Measurements from ENCODE around the gene RANBP1. TPM values are rescaled to one million over a fixed set of nuclear protein-coding genes. Genes with fewer than 3 reads are reported as not detected.

Gene RANBP1
- total and polyA plus RNA-seq, 7 donors, result 32.2 to 161 (median 52.1) TPM

DNA sequence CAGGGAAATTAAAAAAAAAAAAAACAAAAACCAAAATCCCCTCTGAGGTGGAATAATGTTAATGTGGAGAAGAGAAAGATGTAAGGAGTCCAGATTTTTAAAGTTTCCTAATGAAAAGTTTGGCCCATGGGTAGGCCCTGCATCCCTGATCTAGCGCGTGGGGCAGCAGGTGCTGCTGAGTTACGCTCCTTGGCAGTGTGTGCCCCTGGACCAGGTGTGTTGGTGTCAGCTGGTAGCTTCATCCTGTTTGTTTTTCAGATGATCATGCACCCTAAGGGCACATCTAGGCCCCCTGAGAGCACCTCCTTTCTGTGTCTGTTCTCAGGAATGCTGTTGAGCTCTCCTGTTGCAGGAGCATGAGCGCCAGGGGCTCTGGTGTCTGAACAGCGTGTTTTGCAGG is 29.1 kb upstream of the RANBP1 start:
- Histone ChIP-seq H3K9me3 (no peaks in the 10 kb centered on the region), H3K4me3 (no peak overlapping the region), H3K4me1 (peaks cover 39% of the 10 kb centered on the region), H3K27ac (no peak overlapping the region), H3K36me3 (ENCODE audit: insufficient read depth in 1 of 2, low read depth in 1 of 2) (peaks cover 27 to 64% of the 10 kb centered on the region in 2 donors), H3K27me3 (ENCODE audit: insufficient read depth in 3 of 3, low read length in 2 of 3) (no peaks in the 10 kb centered on the region)
- TF ChIP-seq, protein P1, sequence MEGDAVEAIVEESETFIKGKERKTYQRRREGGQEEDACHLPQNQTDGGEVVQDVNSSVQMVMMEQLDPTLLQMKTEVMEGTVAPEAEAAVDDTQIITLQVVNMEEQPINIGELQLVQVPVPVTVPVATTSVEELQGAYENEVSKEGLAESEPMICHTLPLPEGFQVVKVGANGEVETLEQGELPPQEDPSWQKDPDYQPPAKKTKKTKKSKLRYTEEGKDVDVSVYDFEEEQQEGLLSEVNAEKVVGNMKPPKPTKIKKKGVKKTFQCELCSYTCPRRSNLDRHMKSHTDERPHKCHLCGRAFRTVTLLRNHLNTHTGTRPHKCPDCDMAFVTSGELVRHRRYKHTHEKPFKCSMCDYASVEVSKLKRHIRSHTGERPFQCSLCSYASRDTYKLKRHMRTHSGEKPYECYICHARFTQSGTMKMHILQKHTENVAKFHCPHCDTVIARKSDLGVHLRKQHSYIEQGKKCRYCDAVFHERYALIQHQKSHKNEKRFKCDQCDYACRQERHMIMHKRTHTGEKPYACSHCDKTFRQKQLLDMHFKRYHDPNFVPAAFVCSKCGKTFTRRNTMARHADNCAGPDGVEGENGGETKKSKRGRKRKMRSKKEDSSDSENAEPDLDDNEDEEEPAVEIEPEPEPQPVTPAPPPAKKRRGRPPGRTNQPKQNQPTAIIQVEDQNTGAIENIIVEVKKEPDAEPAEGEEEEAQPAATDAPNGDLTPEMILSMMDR (IDR thresholded peaks at IDR 0.05), result no peak
- intact Hi-C loops (cut with DNase I), result no loop called here
- ATAC-seq (no peak), DNase-seq (no peak)
- WGBS, 3 donors, result 95 to 100% (median 98%) methylated on average over 5 of the region's 5 CpGs

DNA sequence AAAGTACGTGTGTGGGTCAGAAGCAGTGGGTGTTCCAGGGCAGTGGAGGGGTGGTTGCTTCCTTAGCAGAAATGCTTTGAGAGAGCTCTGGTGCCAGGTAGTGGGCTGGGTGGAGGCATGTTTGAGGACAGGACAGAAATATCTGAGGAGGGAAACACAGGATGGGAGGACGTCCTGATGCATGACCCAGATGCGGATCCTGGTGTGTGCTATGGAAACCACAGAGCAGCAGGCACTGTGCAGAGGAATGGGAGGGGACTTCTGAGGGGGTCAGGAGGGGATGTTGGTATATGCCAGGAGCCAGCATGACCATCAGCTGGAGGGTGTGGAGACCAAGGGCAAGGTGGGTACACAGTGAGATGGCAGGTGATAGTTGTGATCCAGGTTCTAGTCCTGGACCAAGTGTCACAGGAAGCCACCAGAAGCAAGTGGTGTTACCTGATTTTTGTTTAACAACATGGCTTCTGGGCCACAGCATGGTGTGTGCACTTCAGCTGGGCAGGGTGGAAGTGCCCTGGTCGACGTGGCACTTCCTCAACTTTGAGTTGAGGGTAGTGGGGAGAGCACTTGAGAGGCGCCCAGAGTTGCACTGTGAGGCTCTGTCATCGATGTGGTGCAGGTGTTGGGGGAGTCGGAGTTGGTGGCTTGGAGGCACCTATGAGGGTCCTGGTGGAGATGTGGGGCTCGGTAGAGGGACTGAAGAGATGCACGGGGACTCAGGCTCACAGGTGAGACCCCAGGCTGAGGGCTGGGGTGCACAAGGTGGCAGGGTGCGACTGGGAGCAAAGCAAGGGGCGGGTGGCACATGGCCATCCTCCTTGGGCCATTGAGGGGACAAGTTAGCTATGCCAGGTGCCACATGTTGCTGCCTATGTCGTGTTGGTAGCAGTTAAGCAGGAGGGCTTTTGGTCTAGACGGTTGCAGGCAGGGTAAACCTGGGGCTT is 28.3 kb upstream of the RANBP1 start:
- Histone ChIP-seq H3K4me3 (no peak overlapping the region), H3K27ac (no peak overlapping the region), H3K27me3 (ENCODE audit: insufficient read depth in 3 of 3, low read length in 2 of 3) (no peaks in the 10 kb centered on the region), H3K4me1 (peaks cover 31% of the 10 kb centered on the region), H3K9me3 (no peaks in the 10 kb centered on the region), H3K36me3 (ENCODE audit: insufficient read depth in 1 of 2, low read depth in 1 of 2) (peaks cover 27 to 72% of the 10 kb centered on the region in 2 donors)
- TF ChIP-seq, protein P1 (IDR thresholded peaks at IDR 0.05), result no peak
- intact Hi-C loops (cut with DNase I), result no loop called here
- ATAC-seq (no peak), DNase-seq (no peak)
- WGBS, 3 donors, result 87 to 95% (median 90%) methylated on average over 14 of the region's 14 CpGs

DNA sequence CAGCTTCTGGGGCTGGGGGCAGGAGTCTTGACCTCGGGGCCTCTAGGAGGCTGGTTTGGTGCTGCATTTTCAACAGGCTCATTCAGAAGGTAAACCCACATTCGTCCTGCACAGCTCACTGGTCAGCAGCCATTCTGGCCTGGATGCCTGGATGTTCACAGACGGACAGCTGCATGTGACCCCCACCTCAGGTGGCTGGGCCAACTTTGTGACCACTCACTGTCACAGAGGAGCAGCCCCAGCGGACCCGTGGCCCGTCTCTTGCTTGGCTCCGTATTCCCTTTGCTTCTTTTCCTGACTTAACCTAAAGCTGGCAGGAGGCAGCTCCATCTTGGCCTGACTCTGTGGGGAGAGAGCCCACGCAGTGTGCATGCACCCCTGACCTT is 27.6 kb upstream of the RANBP1 start:
- DNase-seq (no peak), ATAC-seq (no peak)
- H3K4me3 ChIP-seq, result no peak overlapping the region
- peaks cover 27 to 76% of the 10 kb centered on the region in 2 donors for H3K36me3 ChIP-seq (ENCODE audit: insufficient read depth in 1 of 2, low read depth in 1 of 2)
- peaks cover 24% of the 10 kb centered on the region for H3K4me1 ChIP-seq
- TF ChIP-seq, protein P1 (IDR thresholded peaks at IDR 0.05), result no peak
- no peaks in the 10 kb centered on the region for H3K27me3 ChIP-seq (ENCODE audit: insufficient read depth in 3 of 3, low read length in 2 of 3)
- WGBS, 3 donors, result 84 to 86% (median 85%) methylated on average over 8 of the region's 8 CpGs
- H3K9me3 ChIP-seq, result no peaks in the 10 kb centered on the region
- intact Hi-C loops (cut with DNase I), result no loop called here
- no peak overlapping the region for H3K27ac ChIP-seq

DNA sequence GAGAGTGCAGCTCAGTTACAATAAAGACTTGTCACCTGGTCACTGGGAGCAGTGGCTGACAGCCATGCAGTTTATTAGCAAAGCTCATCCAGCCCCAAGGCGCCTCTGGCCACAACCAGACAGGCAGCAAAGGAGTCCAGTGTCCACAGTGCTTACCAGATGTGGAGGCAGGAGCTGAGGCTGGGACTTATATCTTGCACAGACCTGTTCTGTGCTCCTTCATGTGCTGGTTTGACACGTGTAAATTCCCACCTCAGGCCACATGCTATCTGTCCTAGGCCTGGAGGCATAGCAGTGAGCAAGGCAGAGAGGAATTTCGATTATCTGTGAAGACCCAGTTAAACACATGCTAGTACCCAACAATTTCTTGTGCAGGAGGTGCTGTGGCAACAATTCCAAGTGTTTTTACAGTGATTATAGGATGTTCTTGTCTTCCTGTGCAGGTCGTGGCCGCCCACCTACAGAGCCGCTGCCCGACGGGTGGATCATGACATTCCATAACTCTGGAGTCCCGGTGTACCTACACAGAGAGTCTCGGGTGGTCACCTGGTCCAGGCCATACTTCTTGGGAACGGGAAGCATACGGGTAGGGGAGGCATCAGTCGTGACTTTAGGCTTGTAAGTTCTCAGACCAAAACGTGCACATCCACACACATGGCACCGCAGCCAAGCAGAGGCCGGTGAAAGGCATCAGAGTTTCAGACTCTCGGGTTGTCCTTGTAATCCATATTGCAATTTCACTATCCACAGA is 26.5 kb upstream of the RANBP1 start:
- ATAC-seq (no peak), DNase-seq (no peak)
- Histone ChIP-seq H3K9me3 (no peaks in the 10 kb centered on the region), H3K27me3 (ENCODE audit: insufficient read depth in 3 of 3, low read length in 2 of 3) (no peaks in the 10 kb centered on the region), H3K27ac (no peak overlapping the region), H3K4me3 (no peak overlapping the region), H3K4me1 (peaks cover 21% of the 10 kb centered on the region), H3K36me3 (ENCODE audit: insufficient read depth in 1 of 2, low read depth in 1 of 2) (peaks cover 27 to 85% of the 10 kb centered on the region in 2 donors)
- intact Hi-C loops (cut with DNase I), result no loop called here
- TF ChIP-seq, protein P1 (IDR thresholded peaks at IDR 0.05), result no peak
- 91 to 93% (median 92%) methylated on average over 17 of the region's 17 CpGs for WGBS, 3 donors

Measured in psoas muscle (tissue), 8 donors.